Activated CD4-positive, alpha-beta T cell treated with anti-CD3 and anti-CD28 coated beads, Interleukin-10, Interleukin-2, amounts not matched to agents 100 ng/mL and 50 ng/mL, durations not matched to agents 16 hours and 8 hours (primary cell): Measurements from ENCODE around the gene ZRANB3.
"Not testable (repeated sequence)": the region's sequence is repeated elsewhere in the genome, so short reads cannot be mapped to it uniquely, and the experiment has no call there.

ENCODE experiments used
- DNase-seq: peaks from one replicate; pipeline ENCODE4 v3.0.0-alpha.2; 2020

The ZRANB3 gene

GRCh38 chr2:135121016-135121657, 409.9 kb downstream of the ZRANB3 start:
- DNase-seq = no peak

- no peak for DNase-seq
Observed at GRCh38 chr2:135119582-135119981, 411.4 kb downstream of the ZRANB3 start.

GRCh38 chr2:135113322-135113721, 417.7 kb downstream of the ZRANB3 start:
- DNase-seq = no peak

- not testable (repeated sequence) for DNase-seq
Observed at GRCh38 chr2:135105513-135106316, 425.3 kb downstream of the ZRANB3 start.

- DNase-seq = no peak
Observed at GRCh38 chr2:135103843-135104242, 427.2 kb downstream of the ZRANB3 start.

GRCh38 chr2:135099802-135100483, 431.1 kb downstream of the ZRANB3 start:
- no peak for DNase-seq

GRCh38 chr2:135097532-135098231, 433.3 kb downstream of the ZRANB3 start:
- no peak for DNase-seq

GRCh38 chr2:135096665-135097446, 434.2 kb downstream of the ZRANB3 start:
- DNase-seq = no peak

GRCh38 chr2:135095591-135095990, 435.4 kb downstream of the ZRANB3 start:
- no peak for DNase-seq

GRCh38 chr2:135094508-135094907, 436.5 kb downstream of the ZRANB3 start:
- no peak for DNase-seq

- DNase-seq = no peak
Observed at GRCh38 chr2:135093670-135094330, 437.2 kb downstream of the ZRANB3 start.

GRCh38 chr2:135093193-135093592, 437.8 kb downstream of the ZRANB3 start:
- no peak for DNase-seq

GRCh38 chr2:135091681-135092080, 439.3 kb downstream of the ZRANB3 start:
- no peak for DNase-seq

GRCh38 chr2:135089597-135089996, 441.4 kb downstream of the ZRANB3 start:
- DNase-seq = not testable (repeated sequence)
